ENCODE results near the gene PBX4. TPM values are rescaled to one million over a fixed set of nuclear protein-coding genes. Genes with fewer than 3 reads are reported as not detected.

PBX4 gene
- total and polyA plus RNA-seq, 8 donors, result 2.0 to 60.7 (median 4.9) TPM; not detected in 1

- DNase-seq, result peak; percentile 76 to 91
- no peaks in the 10 kb centered on the region for H3K27me3 ChIP-seq
- TF ChIP-seq POLR2A (IDR thresholded peaks at IDR 0.05) (no peak), POLR2AphosphoS5 (IDR thresholded peaks at IDR 0.05) (peak in 1 of 3 donors; percentile 38), CTCF (IDR thresholded peaks at IDR 0.05) (no peak), EP300 (IDR thresholded peaks at IDR 0.05) (no peak)
- H3K36me3 ChIP-seq, result no peaks in the 10 kb centered on the region
- H3K9me3 ChIP-seq, result no peaks in the 10 kb centered on the region
- 25 to 56% (median 44%) methylated on average over 8 of the region's 8 CpGs for WGBS, 5 donors
- intact Hi-C loops (cut with DNase I; ENCODE audit: low total_unique reads), result no loop called here
- H3K4me1 ChIP-seq, result peaks cover 12 to 37% (median 29%) of the 10 kb centered on the region in 4 donors
- H3K27ac ChIP-seq, result peak overlapping the region in 4 of 5 donors; percentile 52 to 68 (median 54)
- H3K4me3 ChIP-seq, result no peak overlapping the region
These were observed 23.3 kb downstream of the PBX4 start for GRCh38 chr19:19595171-19595701.

GRCh38 chr19:19594381-19594780 is 24.1 kb downstream of the PBX4 start:
- intact Hi-C loops (cut with DNase I; ENCODE audit: low total_unique reads), result no loop called here
- Histone ChIP-seq H3K27me3 (no peaks in the 10 kb centered on the region), H3K4me3 (no peak overlapping the region), H3K27ac (peak overlapping the region in 1 of 5 donors; percentile 56), H3K4me1 (peaks cover 12 to 38% (median 29%) of the 10 kb centered on the region in 4 donors), H3K9me3 (no peaks in the 10 kb centered on the region), H3K36me3 (no peaks in the 10 kb centered on the region)
- TF ChIP-seq POLR2AphosphoS5 (IDR thresholded peaks at IDR 0.05) (no peak), POLR2A (IDR thresholded peaks at IDR 0.05) (no peak), EP300 (IDR thresholded peaks at IDR 0.05) (no peak), CTCF (IDR thresholded peaks at IDR 0.05) (no peak)
- no peak for DNase-seq
- WGBS, 5 donors, result 80 to 96% (median 92%) methylated on average over 4 of the region's 4 CpGs

- no peak for DNase-seq
- Histone ChIP-seq H3K27me3 (no peaks in the 10 kb centered on the region), H3K9me3 (no peaks in the 10 kb centered on the region), H3K4me1 (peaks cover 12 to 38% (median 29%) of the 10 kb centered on the region in 4 donors), H3K4me3 (no peak overlapping the region), H3K36me3 (no peaks in the 10 kb centered on the region), H3K27ac (no peak overlapping the region)
- intact Hi-C loops (cut with DNase I; ENCODE audit: low total_unique reads), result no loop called here
- TF ChIP-seq POLR2AphosphoS5 (IDR thresholded peaks at IDR 0.05) (no peak), POLR2A (IDR thresholded peaks at IDR 0.05) (no peak), EP300 (IDR thresholded peaks at IDR 0.05) (no peak), CTCF (IDR thresholded peaks at IDR 0.05) (no peak)
- 91 to 96% (median 95%) methylated on average over 4 to 10 of the region's 10 CpGs for WGBS, 5 donors
These were observed 25.8 kb downstream of the PBX4 start for GRCh38 chr19:19592690-19593089.

- H3K27ac ChIP-seq, result peak overlapping the region; percentile 64 to 80 (median 72)
- peaks cover 12 to 38% (median 29%) of the 10 kb centered on the region in 4 donors for H3K4me1 ChIP-seq
- H3K4me3 ChIP-seq, result no peak overlapping the region
- DNase-seq, result peak; percentile 53 to 92
- TF ChIP-seq POLR2A (IDR thresholded peaks at IDR 0.05) (no peak), POLR2AphosphoS5 (IDR thresholded peaks at IDR 0.05) (peak in 2 of 3 donors; percentile 63 to 78)
- intact Hi-C loops (cut with DNase I; ENCODE audit: low total_unique reads), result no loop called here
- H3K9me3 ChIP-seq, result no peaks in the 10 kb centered on the region
- 24 to 40% (median 33%) methylated on average over 13 of the region's 13 CpGs for whole genome bisulfite sequencing, 5 donors
- no peaks in the 10 kb centered on the region for H3K36me3 ChIP-seq
- H3K27me3 ChIP-seq, result no peaks in the 10 kb centered on the region
These were observed 27.2 kb downstream of the PBX4 start for GRCh38 chr19:19591133-19591825.

GRCh38 chr19:19588546-19588945 is 29.9 kb downstream of the PBX4 start:
- DNase-seq, result no peak
- WGBS, 5 donors, result 87 to 92% (median 89%) methylated on average over 2 of the region's 2 CpGs
- no peaks in the 10 kb centered on the region for H3K9me3 ChIP-seq
- H3K27me3 ChIP-seq, result no peaks in the 10 kb centered on the region
- H3K36me3 ChIP-seq, result no peaks in the 10 kb centered on the region
- no peak overlapping the region for H3K4me3 ChIP-seq
- no peak overlapping the region for H3K27ac ChIP-seq
- peaks cover 12 to 20% (median 14%) of the 10 kb centered on the region in 4 donors for H3K4me1 ChIP-seq
- intact Hi-C loops (cut with DNase I; ENCODE audit: low total_unique reads), result no loop called here
- TF ChIP-seq CTCF (IDR thresholded peaks at IDR 0.05) (no peak), POLR2AphosphoS5 (IDR thresholded peaks at IDR 0.05) (no peak), EP300 (IDR thresholded peaks at IDR 0.05) (no peak), POLR2A (IDR thresholded peaks at IDR 0.05) (no peak)

Data from stomach (tissue), 9 donors.